HG02870 (cell line): ENCODE data around the gene FBH1.
"Not testable (repeated sequence)": the region's sequence is repeated elsewhere in the genome, so short reads cannot be mapped to it uniquely, and the experiment has no call there.

Experiments used
- ATAC-seq: cut with Tn5 transposase; IDR thresholded peaks from one replicate; pipeline ENCODE4 v1.9.1; 2021; ENCODE audit warnings: mild to moderate bottlenecking, moderate library complexity; ENCODE audit not compliant: unreplicated experiment

FBH1 gene

GRCh38 chr10:5873515-5873995 lies 16.5 kb upstream of the FBH1 start:
- peak; percentile 70 for ATAC-seq

GRCh38 chr10:5876181-5876768 lies 13.8 kb upstream of the FBH1 start:
- no peak for ATAC-seq

GRCh38 chr10:5877041-5877440 lies 13.0 kb upstream of the FBH1 start:
- ATAC-seq: not testable (repeated sequence)

- ATAC-seq: no peak
Measured at GRCh38 chr10:5882961-5883360, 7.1 kb upstream of the FBH1 start.

GRCh38 chr10:5885619-5886018 lies 4.4 kb upstream of the FBH1 start:
- ATAC-seq: no peak

GRCh38 chr10:5887029-5887428 lies 3.0 kb upstream of the FBH1 start:
- ATAC-seq: no peak

- ATAC-seq: no peak
Measured at GRCh38 chr10:5887641-5888040, 2.4 kb upstream of the FBH1 start.

- no peak for ATAC-seq
Measured at GRCh38 chr10:5888351-5888750, 1.7 kb upstream of the FBH1 start.

GRCh38 chr10:5888843-5889623 lies 1.0 kb upstream of the FBH1 start:
- peak; percentile 23 for ATAC-seq

GRCh38 chr10:5890452-5890915 lies 441 bp downstream of the FBH1 start:
- ATAC-seq: peak; percentile 4

GRCh38 chr10:5891009-5891408 lies 966 bp downstream of the FBH1 start:
- no peak for ATAC-seq

GRCh38 chr10:5892007-5892406 lies 2.0 kb downstream of the FBH1 start:
- ATAC-seq: no peak

GRCh38 chr10:5893321-5893720 lies 3.3 kb downstream of the FBH1 start:
- no peak for ATAC-seq

- no peak for ATAC-seq
Measured at GRCh38 chr10:5894403-5894802, 4.4 kb downstream of the FBH1 start.

GRCh38 chr10:5894873-5895272 lies 4.8 kb downstream of the FBH1 start:
- no peak for ATAC-seq

GRCh38 chr10:5895365-5895764 lies 5.3 kb downstream of the FBH1 start:
- peak; percentile 4 for ATAC-seq

- peak; percentile 60 for ATAC-seq
Measured at GRCh38 chr10:5895804-5896203, 5.8 kb downstream of the FBH1 start.

GRCh38 chr10:5896208-5897052 lies 6.4 kb downstream of the FBH1 start:
- peak; percentile 12 for ATAC-seq

GRCh38 chr10:5897053-5897340 lies 7.0 kb downstream of the FBH1 start:
- ATAC-seq: no peak

GRCh38 chr10:5897504-5897903 lies 7.5 kb downstream of the FBH1 start:
- ATAC-seq: no peak

- no peak for ATAC-seq
Measured at GRCh38 chr10:5898163-5898562, 8.1 kb downstream of the FBH1 start.

- no peak for ATAC-seq
Measured at GRCh38 chr10:5900247-5900646, 10.2 kb downstream of the FBH1 start.
